HepG2 (cell line): Measurements from ENCODE around the gene MAVS. TPM values are rescaled to one million over a fixed set of nuclear protein-coding genes. Genes with fewer than 3 reads are reported as not detected.

Experiments
- AKNA ChIP-seq: sonication (generic); formaldehyde crosslinking; IDR thresholded peaks from 2 replicates; pipeline ENCODE4 v1.4.0; 2020; ENCODE audit warnings: missing genetic modification reagents, borderline replicate concordance
- BATF2 ChIP-seq: sonication (generic); formaldehyde crosslinking; IDR thresholded peaks from 2 replicates; pipeline ENCODE4 v1.8.0; 2022; ENCODE audit warnings: mild to moderate bottlenecking, missing genetic modification reagents, moderate library complexity
- BCLAF1 ChIP-seq: fragments of 450-650 bp; IDR thresholded peaks from 2 replicates; pipeline ENCODE4 v1.6.1; 2017; ENCODE audit warnings: mild to moderate bottlenecking
- POLR2G ChIP-seq: fragments of 200-400 bp; formaldehyde crosslinking; IDR thresholded peaks from 2 replicates; pipeline ENCODE4 v1.6.1; 2018; ENCODE audit warnings: mild to moderate bottlenecking, low read depth, low read length, moderate library complexity
- PRDM15 ChIP-seq: sonication (generic); formaldehyde crosslinking; IDR thresholded peaks from 2 replicates; pipeline ENCODE4 v1.4.0; 2020; ENCODE audit warnings: missing genetic modification reagents
- ZBTB25 ChIP-seq: IDR thresholded peaks from 2 replicates; pipeline ENCODE4 v1.6.1; 2018; ENCODE audit warnings: missing genetic modification reagents
- ZBTB4 ChIP-seq: sonication (generic); formaldehyde crosslinking; IDR thresholded peaks from 2 replicates; pipeline ENCODE4 v1.4.0; 2020; ENCODE audit warnings: missing genetic modification reagents, mild to moderate bottlenecking, borderline replicate concordance
- ZNF326 ChIP-seq: sonication (generic); formaldehyde crosslinking; IDR thresholded peaks from 2 replicates; pipeline ENCODE4 v1.4.0; 2020; ENCODE audit warnings: missing genetic modification reagents, borderline replicate concordance
- ZSCAN20 ChIP-seq: sonication (generic); formaldehyde crosslinking; IDR thresholded peaks from 2 replicates; pipeline ENCODE4 v1.4.0; 2020; ENCODE audit warnings: missing genetic modification reagents, mild to moderate bottlenecking, borderline replicate concordance
- polyA plus RNA-seq, 8 experiments: library from polyadenylated mRNA; depleted of rRNA in 3 of 8; stranded (reverse) in 7 of 8; unstranded in 1 of 8; fragments of >200 nt; fragmentation: Illumina TruSeq in 4 of 8; extraction: Trizol in 4 of 8; gene quantifications; 2 replicates each; pipeline versions ENCODE4 v1.2.1 to v1.2.3, GENCODE V29; 2011 to 2016; ENCODE audit warnings: low read depth in 4 of 8, missing spikeins in 1 of 8, mixed read lengths in 1 of 8; ENCODE audit not compliant: insufficient read depth in 1 of 8
- total RNA-seq, 5 experiments: library from RNA; depleted of rRNA; stranded (reverse); fragments of >200 nt; fragmentation: Illumina TruSeq; extraction: Trizol; gene quantifications; 2 replicates each; pipeline ENCODE4 v1.2.3, GENCODE V29; 2016; ENCODE audit warnings: low read depth in 1 of 5

Gene MAVS
- total and polyA plus RNA-seq, 2 of the 13 experiments (the other 11 are each of a cell fraction or from before 2014, with no cell fraction given): 27.3 to 36.6 TPM

GRCh38 chr20:3811467-3812258, 35.0 kb upstream of the MAVS start (continued):
- TF ChIP-seq PRDM15: peak; percentile 50; the same call in 1 of the 2 replicates
- TF ChIP-seq ZSCAN20 (CRISPR knock-in tag): 0 out of 2 replicates have a peak, but pooled peaks have one; percentile 79
- peak; percentile 98 for TF ChIP-seq BATF2 (CRISPR knock-in tag)
- TF ChIP-seq POLR2G: peak; percentile 84
- no peak for TF ChIP-seq BCLAF1
- 0 out of 2 replicates have a peak, but pooled peaks have one; percentile 58 for TF ChIP-seq ZNF326 (CRISPR knock-in tag)
- TF ChIP-seq ZBTB25 (CRISPR knock-in tag): peak; percentile 91
- peak; percentile 92; the same call in 1 of the 2 replicates for TF ChIP-seq ZBTB4 (CRISPR knock-in tag)
- TF ChIP-seq AKNA (CRISPR knock-in tag): peak; percentile 55; the same call in 1 of the 2 replicates
